ENCODE results near the gene PDE10A. TPM values are rescaled to one million over a fixed set of nuclear protein-coding genes. Genes with fewer than 3 reads are reported as not detected.

The PDE10A gene
- total and polyA plus RNA-seq, 2 of the 13 experiments (the other 11 are each of a cell fraction or from before 2014, with no cell fraction given): not detected

GRCh38 chr6:165615636-165616035, 47.4 kb downstream of the PDE10A start:
- Histone ChIP-seq H3K4me1 (ENCODE audit: insufficient read depth, low read length) (no peaks in the 10 kb centered on the region), H3K4me3 (replicated peaks in 1 of 3; ENCODE audit: insufficient read depth in 1 of 3, low read depth in 2 of 3, low read length in 3 of 3) (no peak overlapping the region), H3K9me3 (ENCODE audit: low read length) (peaks cover 9% of the 10 kb centered on the region), H4K20me1 (ENCODE audit: insufficient read depth, low read length) (no peaks in the 10 kb centered on the region), H3K79me2 (ENCODE audit: insufficient read depth, low read length) (no peaks in the 10 kb centered on the region), H3K9ac (ENCODE audit: insufficient read depth, low read depth, low read length) (no peak overlapping the region), H3K27me3 (ENCODE audit: control insufficient read depth in 1 of 2, insufficient read depth in 2 of 2, low read length in 2 of 2) (no peaks in the 10 kb centered on the region; a peak in 1 of 5 replicates), H3K27ac (ENCODE audit: extremely low read length, insufficient read depth, low read length) (no peak overlapping the region), H3K4me2 (ENCODE audit: low read depth, low read length) (no peak overlapping the region), H2AFZ (ENCODE audit: low read length) (no peak overlapping the region), H3K36me3 (replicated peaks in 1 of 2; ENCODE audit: control insufficient read depth in 1 of 2, insufficient read depth in 2 of 2, low read length in 2 of 2) (no peaks in the 10 kb centered on the region)
- no TSS peak for BruUV-seq (replicated peaks)
- CTCF ChIA-PET (ENCODE audit: low intra/inter-chr PET ratio, low total read pairs): no interaction called here
- POLR2A ChIA-PET: no interaction called here
- in situ Hi-C loops (cut with HindIII; ENCODE audit: extremely low pct_ligation_motif_present, low pct_unique_long_range_greater_than_20kb) (no loop called here), intact Hi-C loops (cut with micrococcal nuclease; ENCODE audit: unreplicated experiment) (no loop called here)
- no peak for TF ChIP-seq ZNF704 (CRISPR knock-in tag; IDR thresholded peaks at IDR 0.05; ENCODE audit: borderline replicate concordance)
- no peak for TF ChIP-seq FOXJ3 (CRISPR knock-in tag; IDR thresholded peaks at IDR 0.05; ENCODE audit: borderline replicate concordance)
- TF ChIP-seq ZKSCAN8 (CRISPR knock-in tag; IDR thresholded peaks at IDR 0.05; ENCODE audit: borderline replicate concordance): no peak
- TF ChIP-seq TOPORS (CRISPR knock-in tag; IDR thresholded peaks at IDR 0.05): no peak
- no peak for TF ChIP-seq E2F1 (CRISPR knock-in tag; IDR thresholded peaks at IDR 0.05)
- no peak for TF ChIP-seq TRIM22 (IDR thresholded peaks at IDR 0.05)
- TF ChIP-seq PITX1 (CRISPR knock-in tag; IDR thresholded peaks at IDR 0.05): no peak
- no peak for TF ChIP-seq HNF4A (CRISPR knock-in tag; IDR thresholded peaks at IDR 0.05)
- no peak for TF ChIP-seq ZNF776 (CRISPR knock-in tag; IDR thresholded peaks at IDR 0.05)
- TF ChIP-seq ATF6 (CRISPR knock-in tag; conservative IDR thresholded peaks at IDR 0.05): no peak
- TF ChIP-seq ETV6 (CRISPR knock-in tag; conservative IDR thresholded peaks at IDR 0.05): no peak
- TF ChIP-seq E2F2 (CRISPR knock-in tag; IDR thresholded peaks at IDR 0.05; ENCODE audit: borderline replicate concordance): no peak
- TF ChIP-seq NFIC (IDR thresholded peaks at IDR 0.05; ENCODE audit: low read length): no peak
- no peak for TF ChIP-seq ZNF382 (CRISPR knock-in tag; IDR thresholded peaks at IDR 0.05; ENCODE audit: borderline replicate concordance)
- no peak for TF ChIP-seq ZNF605 (CRISPR knock-in tag; IDR thresholded peaks at IDR 0.05)
- WGBS (ENCODE audit: low lambda C conversion rate): 37% methylated on average over 5 of the region's 5 CpGs
- FAIRE-seq (no peak), ATAC-seq (no peak), DNase-seq (ENCODE audit: low spot score) (no peak)

All from HepG2 (cell line).